Liver (tissue), 3 donors: ENCODE measurements around the gene VGF.

Experiments
- JUND ChIP-seq, 2 donors: IDR thresholded peaks; 2 replicates each; pipeline ENCODE4 v1.6.1; 2016; ENCODE audit warnings: antibody characterized with exemption in 2 of 2
- NR2F2 ChIP-seq: IDR thresholded peaks from 2 replicates; pipeline ENCODE4 v1.6.1; 2016; ENCODE audit warnings: antibody characterized with exemption
- RAD21 ChIP-seq, 2 donors: IDR thresholded peaks; 2 replicates each; pipeline ENCODE4 v1.6.1; 2016; ENCODE audit warnings: antibody characterized with exemption in 2 of 2, mild to moderate bottlenecking in 2 of 2
- RXRA ChIP-seq, 2 donors: IDR thresholded peaks; 2 replicates each; pipeline ENCODE4 v1.6.1; 2017 to 2018; ENCODE audit warnings: antibody characterized with exemption in 2 of 2, mild to moderate bottlenecking in 1 of 2
- TAF1 ChIP-seq: conservative IDR thresholded peaks from 2 replicates; pipeline ENCODE4 v1.6.1; 2016; ENCODE audit warnings: antibody characterized with exemption, mild to moderate bottlenecking
- YY1 ChIP-seq: IDR thresholded peaks from 2 replicates; pipeline ENCODE4 v1.6.1; 2016; ENCODE audit warnings: antibody characterized with exemption, mild to moderate bottlenecking
- TF ChIP-seq, protein P1 (sequence below): fragments of 150-350 bp; IDR thresholded peaks from 2 replicates; pipeline ENCODE4 v1.5.1; 2017; ENCODE audit warnings: improper control_type of control experiment, low read depth, low read length; ENCODE audit not compliant: missing input control
- TF ChIP-seq, protein P2 (sequence below): IDR thresholded peaks from 2 replicates; pipeline ENCODE4 v1.6.1; 2016; ENCODE audit warnings: antibody characterized with exemption, mild to moderate bottlenecking
- TF ChIP-seq, protein P3 (sequence below): IDR thresholded peaks from 2 replicates; pipeline ENCODE4 v1.6.1; 2016; ENCODE audit warnings: antibody characterized with exemption
- TF ChIP-seq, protein P4 (sequence below): IDR thresholded peaks from 2 replicates; pipeline ENCODE4 v1.6.1; 2016; ENCODE audit warnings: antibody characterized with exemption
- donor health status: healthy.
- donor health status: healthy.

DNA sequence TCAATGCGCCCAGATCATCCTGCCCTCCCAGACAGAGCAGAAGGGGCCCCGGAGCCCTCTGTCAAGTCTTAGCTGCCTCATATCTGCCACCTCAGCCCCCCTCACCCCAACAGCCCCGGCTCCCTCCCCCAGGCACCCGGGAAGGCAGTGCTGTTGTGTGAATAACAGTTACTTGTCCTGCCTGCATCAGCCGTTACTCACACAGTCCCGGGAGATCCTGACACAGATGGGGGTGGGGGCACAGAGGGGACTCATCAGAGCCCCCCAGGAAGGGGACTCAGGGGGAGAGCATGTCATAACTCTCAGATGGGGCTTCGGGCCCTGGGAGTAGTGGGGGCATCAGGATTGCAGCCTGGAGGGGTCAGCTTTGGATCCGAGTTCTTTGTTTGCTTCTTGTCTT lies 50.9 kb downstream of the VGF start:
- TF ChIP-seq YY1: no peak
- TF ChIP-seq, protein P1, sequence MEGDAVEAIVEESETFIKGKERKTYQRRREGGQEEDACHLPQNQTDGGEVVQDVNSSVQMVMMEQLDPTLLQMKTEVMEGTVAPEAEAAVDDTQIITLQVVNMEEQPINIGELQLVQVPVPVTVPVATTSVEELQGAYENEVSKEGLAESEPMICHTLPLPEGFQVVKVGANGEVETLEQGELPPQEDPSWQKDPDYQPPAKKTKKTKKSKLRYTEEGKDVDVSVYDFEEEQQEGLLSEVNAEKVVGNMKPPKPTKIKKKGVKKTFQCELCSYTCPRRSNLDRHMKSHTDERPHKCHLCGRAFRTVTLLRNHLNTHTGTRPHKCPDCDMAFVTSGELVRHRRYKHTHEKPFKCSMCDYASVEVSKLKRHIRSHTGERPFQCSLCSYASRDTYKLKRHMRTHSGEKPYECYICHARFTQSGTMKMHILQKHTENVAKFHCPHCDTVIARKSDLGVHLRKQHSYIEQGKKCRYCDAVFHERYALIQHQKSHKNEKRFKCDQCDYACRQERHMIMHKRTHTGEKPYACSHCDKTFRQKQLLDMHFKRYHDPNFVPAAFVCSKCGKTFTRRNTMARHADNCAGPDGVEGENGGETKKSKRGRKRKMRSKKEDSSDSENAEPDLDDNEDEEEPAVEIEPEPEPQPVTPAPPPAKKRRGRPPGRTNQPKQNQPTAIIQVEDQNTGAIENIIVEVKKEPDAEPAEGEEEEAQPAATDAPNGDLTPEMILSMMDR: no peak
- no peak for TF ChIP-seq JUND (IDR thresholded peaks at IDR 0.05)
- no peak for TF ChIP-seq RAD21 (IDR thresholded peaks at IDR 0.05)
- TF ChIP-seq, protein P2, sequence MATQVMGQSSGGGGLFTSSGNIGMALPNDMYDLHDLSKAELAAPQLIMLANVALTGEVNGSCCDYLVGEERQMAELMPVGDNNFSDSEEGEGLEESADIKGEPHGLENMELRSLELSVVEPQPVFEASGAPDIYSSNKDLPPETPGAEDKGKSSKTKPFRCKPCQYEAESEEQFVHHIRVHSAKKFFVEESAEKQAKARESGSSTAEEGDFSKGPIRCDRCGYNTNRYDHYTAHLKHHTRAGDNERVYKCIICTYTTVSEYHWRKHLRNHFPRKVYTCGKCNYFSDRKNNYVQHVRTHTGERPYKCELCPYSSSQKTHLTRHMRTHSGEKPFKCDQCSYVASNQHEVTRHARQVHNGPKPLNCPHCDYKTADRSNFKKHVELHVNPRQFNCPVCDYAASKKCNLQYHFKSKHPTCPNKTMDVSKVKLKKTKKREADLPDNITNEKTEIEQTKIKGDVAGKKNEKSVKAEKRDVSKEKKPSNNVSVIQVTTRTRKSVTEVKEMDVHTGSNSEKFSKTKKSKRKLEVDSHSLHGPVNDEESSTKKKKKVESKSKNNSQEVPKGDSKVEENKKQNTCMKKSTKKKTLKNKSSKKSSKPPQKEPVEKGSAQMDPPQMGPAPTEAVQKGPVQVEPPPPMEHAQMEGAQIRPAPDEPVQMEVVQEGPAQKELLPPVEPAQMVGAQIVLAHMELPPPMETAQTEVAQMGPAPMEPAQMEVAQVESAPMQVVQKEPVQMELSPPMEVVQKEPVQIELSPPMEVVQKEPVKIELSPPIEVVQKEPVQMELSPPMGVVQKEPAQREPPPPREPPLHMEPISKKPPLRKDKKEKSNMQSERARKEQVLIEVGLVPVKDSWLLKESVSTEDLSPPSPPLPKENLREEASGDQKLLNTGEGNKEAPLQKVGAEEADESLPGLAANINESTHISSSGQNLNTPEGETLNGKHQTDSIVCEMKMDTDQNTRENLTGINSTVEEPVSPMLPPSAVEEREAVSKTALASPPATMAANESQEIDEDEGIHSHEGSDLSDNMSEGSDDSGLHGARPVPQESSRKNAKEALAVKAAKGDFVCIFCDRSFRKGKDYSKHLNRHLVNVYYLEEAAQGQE: no peak
- TF ChIP-seq RXRA (IDR thresholded peaks at IDR 0.05): no peak
- TF ChIP-seq TAF1: no peak
- TF ChIP-seq, protein P3, sequence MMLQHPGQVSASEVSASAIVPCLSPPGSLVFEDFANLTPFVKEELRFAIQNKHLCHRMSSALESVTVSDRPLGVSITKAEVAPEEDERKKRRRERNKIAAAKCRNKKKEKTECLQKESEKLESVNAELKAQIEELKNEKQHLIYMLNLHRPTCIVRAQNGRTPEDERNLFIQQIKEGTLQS: no peak
- no peak for TF ChIP-seq NR2F2
- TF ChIP-seq, protein P4, sequence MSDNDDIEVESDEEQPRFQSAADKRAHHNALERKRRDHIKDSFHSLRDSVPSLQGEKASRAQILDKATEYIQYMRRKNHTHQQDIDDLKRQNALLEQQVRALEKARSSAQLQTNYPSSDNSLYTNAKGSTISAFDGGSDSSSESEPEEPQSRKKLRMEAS: no peak
